Activated CD4-positive, alpha-beta T cell treated with anti-CD3 and anti-CD28 coated beads for 1 hour (primary cell): ENCODE results near the gene TMEM272.

Experiments used
- DNase-seq: peaks from one replicate; pipeline ENCODE4 v3.0.0-alpha.2; 2020

The TMEM272 gene, protein sequence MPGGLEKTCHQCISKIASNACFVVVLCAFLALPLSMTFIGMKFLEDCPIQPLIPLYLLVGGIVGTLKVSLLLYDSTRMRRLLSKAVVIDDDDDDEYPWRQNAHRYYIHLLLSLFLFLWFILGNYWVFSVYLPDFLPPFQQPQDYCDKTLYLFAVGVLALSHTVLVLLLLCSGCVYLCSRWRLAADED

DNA sequence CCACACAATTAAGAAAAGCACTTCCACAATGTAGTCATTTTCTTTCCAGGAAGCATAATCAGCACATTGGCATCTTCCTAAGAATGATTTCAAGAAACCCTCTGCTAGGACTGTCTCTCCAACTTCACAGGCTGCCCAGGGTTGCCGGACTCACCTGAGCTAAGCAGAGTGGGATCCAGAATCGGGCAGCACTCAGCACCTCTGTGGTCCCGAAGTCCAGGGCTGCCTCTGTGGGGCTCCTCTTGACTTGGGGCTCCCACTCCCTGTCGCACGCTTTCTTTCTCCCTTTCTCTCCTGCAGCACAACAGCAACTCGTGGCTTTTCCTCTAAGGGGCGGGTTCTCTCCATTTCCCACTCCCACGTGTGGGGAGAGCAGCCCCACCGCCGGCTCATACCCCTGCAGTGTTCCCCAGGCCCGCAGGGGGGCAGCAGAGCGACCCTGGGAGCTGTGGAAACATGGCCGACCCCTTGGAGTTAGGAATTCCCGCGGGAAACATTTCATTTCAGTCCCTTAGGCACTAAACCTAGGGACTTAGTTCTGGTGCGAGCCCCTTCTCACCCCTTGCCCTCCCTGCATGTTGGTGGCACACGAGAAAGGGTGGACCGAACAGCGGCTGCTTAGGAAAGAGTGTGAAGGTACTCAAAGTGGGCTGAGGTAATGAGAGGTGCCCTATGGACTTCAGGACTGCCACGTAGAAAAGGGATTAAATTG lies at the start of gene TMEM272:
TSS of gene TMEM272 (minus strand) at position 316 of the 712 bp plus-strand sequence. CDS start 6,647 bp downstream, outside the sequence.
- DNase-seq, result peak; percentile 24

DNA sequence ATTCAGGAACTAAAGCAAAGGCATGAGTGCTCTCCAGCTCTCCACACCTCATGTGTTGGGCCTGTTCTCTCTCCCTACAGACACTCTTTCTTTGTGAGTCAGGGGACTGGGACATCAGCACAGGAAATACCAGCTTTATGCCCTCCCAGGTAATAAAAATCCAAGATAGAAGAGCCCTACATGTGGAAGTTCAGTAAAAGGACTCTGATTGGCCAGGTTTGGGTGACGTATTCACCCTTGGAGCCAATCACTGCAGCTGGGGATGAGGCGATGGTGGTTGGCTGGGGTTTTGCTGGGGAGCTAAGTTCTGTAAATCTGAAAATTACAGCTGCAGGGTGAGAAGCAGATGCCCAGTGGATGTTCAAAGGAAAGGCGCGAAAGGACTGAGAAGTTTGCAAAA lies 49.3 kb upstream of the TMEM272 start:
- DNase-seq, result no peak

- DNase-seq, result no peak
These were observed 47.7 kb upstream of the TMEM272 start for GRCh38 chr13:51892657-51893056.

DNA sequence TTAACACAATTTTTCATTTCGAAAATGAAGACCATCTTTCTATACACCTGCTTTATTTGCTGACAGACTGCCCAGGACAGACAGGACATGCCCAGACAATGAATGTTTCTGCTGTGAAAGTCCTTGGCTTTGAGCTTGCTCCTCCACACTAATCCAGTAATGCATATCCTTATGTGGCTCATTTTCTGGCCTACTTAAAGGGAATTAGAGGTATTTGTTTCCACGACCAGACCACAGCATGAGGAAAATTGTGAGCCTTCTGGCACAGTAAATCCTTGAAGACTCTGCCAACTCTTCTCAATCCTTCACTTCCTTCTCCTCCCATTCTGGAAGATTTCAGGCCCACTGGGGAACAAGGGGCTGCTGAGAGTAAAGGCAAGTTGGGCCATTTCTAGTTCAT lies 42.5 kb upstream of the TMEM272 start:
- no peak for DNase-seq

DNA sequence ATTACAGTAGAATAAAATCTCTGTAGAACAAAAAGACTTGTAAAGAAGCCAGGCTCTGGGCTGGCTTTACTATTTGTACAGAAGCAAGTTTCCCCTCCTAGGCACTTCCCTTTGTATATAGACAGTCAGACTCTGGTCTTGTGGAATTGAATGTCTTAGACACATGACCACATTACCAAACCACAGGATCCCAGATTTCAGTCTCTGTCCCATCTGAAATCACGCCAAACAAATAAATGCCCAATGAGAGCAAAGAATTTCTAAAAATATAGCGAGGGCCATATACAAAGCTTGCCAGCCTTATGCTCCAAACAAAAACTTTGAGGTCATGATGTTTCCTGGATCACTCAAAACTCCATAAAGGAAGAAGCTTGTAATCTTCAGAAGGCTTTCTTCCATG lies 40.7 kb upstream of the TMEM272 start:
- DNase-seq, result no peak

DNA sequence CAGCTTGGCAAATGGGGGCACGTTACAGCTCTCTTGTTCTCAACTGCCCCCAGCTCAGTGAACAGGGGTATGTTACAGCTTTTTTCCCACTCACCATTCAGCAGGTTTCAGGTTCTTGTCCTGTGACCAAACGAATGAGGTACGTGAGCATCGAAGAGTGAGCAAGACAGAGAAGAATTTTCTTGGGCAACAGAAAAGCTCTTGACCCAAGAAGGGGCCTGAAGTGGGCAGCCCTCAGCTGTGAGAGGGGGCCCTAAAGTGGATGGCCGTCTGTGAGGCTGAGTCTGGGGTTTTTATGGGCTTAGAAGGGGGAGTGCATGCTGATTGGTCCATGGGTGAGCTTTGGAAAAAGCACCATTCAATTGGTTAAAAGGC lies 38.2 kb upstream of the TMEM272 start:
- no peak for DNase-seq

DNA sequence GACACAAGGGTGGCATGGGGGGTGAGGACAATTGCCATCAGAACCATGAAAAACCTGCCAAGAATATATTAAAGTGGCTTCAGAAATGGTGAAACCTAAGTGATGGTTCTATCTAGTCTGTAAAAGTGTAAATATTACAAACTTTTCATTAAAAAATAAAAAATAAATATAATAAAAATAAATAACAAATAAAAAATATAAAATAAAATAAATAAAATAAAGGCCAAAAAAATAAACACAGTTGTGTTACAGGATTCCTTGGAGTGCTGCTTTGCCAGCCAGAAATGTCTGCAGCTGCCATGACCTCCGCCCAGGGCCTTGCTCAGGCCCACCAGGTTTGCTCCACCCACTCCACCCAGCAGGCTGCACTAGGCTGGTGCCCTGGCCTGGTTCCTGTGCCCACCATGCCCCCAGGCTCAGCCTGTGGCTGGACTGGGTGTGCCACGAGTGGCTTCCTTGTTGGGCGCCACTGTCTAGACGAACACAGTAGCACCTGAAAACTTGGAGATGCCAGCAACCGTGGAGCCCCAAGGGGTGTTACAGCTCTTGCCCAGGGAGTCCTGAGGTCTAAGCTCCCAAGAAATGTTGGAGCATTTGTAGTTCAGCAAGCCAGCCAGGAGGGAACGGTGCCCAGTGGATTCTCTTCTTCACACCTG lies 37.7 kb upstream of the TMEM272 start:
- no peak for DNase-seq

- no peak for DNase-seq
These were observed 36.3 kb upstream of the TMEM272 start for GRCh38 chr13:51881296-51881695.

GRCh38 chr13:51879133-51879532 lies 34.2 kb upstream of the TMEM272 start:
- DNase-seq, result no peak

GRCh38 chr13:51874651-51875050 lies 29.7 kb upstream of the TMEM272 start:
- DNase-seq, result no peak

- DNase-seq, result no peak
These were observed 28.9 kb upstream of the TMEM272 start for GRCh38 chr13:51873837-51874236.

DNA sequence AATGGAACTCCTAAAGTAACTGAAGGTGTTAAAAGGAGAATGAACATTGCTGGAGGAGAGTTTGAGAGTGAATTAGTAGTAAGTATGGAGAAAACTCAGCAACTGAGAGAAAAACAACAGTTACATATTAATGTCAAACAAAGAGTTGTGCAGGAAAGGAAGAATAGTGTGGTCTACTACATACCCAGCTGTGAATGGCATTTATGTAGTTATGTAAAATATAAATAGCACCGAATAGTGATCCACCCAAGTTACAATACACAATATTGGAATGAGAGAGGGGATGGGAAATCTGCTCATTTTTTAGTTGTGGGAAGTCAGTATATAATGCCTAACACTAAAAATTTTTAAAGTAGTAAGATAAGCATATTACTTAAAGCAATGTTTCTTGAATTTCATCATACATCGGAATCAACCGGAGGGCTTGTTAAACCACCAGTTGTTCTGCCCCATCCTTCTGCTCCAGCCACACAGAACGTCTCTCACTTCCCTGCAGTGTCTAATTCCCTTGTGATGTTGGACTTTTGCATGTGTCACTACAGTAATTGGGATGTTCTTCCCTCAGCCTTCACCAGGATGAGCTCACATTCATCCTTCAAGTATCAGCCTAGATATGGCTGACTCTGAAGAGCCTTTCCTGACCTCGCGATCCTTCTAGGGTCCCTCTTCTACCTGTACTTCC lies 28.3 kb upstream of the TMEM272 start:
- DNase-seq, result no peak

DNA sequence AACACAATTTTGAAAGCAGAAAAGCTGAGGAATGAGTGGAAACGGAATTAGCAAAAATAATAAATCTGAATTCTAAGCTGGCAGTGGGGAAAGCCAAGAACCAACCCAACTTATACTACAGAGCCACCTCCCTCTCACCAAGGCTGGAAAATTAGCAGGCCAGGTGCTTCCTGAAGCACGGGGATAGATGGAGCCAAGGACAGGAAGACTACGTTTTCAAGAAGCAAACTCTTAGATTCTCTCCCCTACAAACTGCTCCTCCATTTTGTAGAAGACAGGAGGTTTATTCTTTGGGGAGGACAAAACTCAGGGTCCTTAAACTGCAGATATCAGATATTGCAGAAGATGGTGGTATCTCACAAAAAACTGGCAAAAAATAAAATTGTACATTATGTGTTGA lies 25.6 kb upstream of the TMEM272 start:
- DNase-seq, result no peak

- no peak for DNase-seq
These were observed 24.9 kb upstream of the TMEM272 start for GRCh38 chr13:51869916-51870315.

GRCh38 chr13:51867062-51867461 lies 22.1 kb upstream of the TMEM272 start:
- DNase-seq, result no peak

DNA sequence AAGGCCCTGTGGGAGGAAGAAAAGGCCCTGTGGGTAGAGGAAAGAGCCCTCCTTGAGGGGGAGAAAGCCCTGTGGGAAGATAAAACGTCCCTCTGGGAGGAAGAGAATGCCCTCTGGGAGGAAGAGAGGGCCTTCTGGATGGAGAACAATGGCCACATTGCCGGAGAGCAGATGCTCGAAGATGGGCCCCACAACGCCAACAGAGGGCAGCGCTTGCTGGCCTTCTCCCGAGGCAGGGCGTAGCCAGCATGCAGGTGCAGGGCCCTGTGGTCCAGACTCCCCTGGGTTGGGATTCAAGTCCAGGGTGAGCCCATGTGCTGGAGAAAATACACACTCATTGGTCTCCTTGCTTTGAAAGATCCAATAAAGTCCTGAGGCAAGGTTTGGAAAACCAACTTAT lies 20.9 kb upstream of the TMEM272 start:
- DNase-seq, result no peak

- DNase-seq, result no peak
These were observed 18.0 kb upstream of the TMEM272 start for GRCh38 chr13:51862957-51863356.

GRCh38 chr13:51861723-51862300 lies 16.8 kb upstream of the TMEM272 start, which contains the start of gene CCDC70:
Gene CCDC70 (plus strand): TSS chr13:51861969. CDS start chr13:51865412, 3,443 bp downstream.
- no peak for DNase-seq

DNA sequence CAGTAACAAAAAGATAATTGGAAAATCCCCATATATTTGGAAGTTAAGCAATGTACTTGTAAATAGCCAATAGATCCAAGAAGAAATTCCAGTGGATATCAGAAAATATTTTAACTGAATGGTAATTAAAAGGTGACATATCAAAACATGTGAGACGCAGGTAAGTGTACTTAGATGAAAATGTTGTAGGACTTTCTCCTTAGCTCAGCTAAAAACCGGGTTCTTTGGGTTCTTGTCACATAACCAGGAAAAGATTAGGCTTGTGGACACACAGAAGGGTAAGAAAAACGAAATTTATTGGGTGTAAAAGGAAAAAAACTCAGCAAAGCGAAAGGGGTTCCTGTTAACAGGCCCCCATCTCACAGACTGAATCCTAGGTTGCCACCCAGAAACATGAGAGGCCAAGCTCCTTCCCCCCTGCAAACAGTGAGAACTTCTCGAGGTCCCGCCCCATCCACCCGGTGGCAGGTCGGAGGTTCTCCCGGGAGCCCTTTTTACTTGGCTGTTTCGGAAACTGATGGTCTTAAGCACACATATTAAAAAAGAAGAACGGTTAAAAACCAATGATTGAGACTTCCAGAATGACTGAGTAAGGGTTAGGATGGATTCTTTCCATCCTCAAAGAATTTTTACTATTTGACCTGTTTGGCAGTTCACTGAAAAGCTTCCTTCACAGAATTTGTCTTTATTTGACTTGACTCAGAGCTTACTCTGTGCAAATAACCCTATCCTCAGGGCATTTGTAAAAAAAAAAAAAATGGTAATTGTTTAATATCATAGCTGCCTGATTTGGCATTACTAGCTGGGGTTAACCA lies 13.7 kb upstream of the TMEM272 start:
- DNase-seq, result no peak

- DNase-seq, result no peak
These were observed 12.0 kb upstream of the TMEM272 start for GRCh38 chr13:51856998-51857397.

DNA sequence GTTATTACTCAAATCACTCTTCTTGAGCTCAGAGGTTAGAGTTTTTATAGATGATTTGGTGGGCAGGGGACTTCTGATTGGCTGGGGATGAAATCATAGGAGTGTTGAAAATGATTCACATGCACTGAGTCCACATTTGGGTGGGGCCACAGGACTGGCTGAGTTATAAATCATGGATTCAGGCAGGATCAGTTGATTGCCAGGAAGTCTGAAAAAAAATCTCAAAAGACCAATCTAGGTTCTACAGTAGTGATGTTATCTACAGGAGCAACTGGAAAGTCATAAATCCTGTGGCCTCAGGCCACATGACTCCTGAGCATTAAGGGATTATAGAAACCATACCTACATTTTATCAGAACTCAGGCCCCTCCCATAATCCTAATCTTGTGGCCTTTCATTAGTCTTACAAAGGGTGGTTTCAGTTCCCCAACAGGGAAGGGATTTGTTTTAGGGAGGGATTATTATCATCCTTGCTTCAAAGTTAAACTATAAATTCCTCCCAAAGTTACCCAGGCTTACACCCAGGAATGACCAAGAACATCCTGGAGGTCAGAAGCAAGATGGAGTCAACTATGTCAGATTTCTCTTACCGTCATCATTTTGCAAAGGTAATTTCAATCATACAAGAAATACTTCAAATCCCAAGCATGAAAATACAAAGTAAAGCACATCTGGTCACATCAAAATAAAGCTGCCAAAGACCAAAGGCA lies 11.2 kb upstream of the TMEM272 start:
- DNase-seq, result no peak
